Thoracic aorta endothelial cell (primary cell): Measurements from ENCODE around the gene PAX1. TPM values are rescaled to one million over a fixed set of nuclear protein-coding genes. Genes with fewer than 3 reads are reported as not detected.

Source experiments
- small RNA-seq: library from RNA; depleted of rRNA; stranded (forward); fragments of <200 nt; gene quantifications from one replicate; pipeline ENCODE3, GENCODE V24; 2012
- total RNA-seq: library from RNA; depleted of rRNA; stranded (reverse); fragments of >200 nt; gene quantifications from 2 replicates; pipeline ENCODE4 v1.2.3, GENCODE V29; 2012

PAX1 gene
- total RNA-seq, result under 0.01 TPM in 1 of 2 replicates, not detected in the other

GRCh38 chr20:21705575-21706260 lies at the start of gene PAX1:
Gene PAX1 (plus strand): TSS chr20:21705664. CDS start chr20:21705713, 49 bp downstream.

Small RNAs within 50 kb of the gene (small RNA-seq; reads per million reads assigned to genes)
- gene RPL41P1, result not detected

Other genes with a start within 250 kb of the PAX1 start
- gene NKX2-2, start 191.6 kb upstream of the PAX1 start, total RNA-seq, result not detected in 2 replicates